Measurements from ENCODE around the gene MYO18A.

DNA sequence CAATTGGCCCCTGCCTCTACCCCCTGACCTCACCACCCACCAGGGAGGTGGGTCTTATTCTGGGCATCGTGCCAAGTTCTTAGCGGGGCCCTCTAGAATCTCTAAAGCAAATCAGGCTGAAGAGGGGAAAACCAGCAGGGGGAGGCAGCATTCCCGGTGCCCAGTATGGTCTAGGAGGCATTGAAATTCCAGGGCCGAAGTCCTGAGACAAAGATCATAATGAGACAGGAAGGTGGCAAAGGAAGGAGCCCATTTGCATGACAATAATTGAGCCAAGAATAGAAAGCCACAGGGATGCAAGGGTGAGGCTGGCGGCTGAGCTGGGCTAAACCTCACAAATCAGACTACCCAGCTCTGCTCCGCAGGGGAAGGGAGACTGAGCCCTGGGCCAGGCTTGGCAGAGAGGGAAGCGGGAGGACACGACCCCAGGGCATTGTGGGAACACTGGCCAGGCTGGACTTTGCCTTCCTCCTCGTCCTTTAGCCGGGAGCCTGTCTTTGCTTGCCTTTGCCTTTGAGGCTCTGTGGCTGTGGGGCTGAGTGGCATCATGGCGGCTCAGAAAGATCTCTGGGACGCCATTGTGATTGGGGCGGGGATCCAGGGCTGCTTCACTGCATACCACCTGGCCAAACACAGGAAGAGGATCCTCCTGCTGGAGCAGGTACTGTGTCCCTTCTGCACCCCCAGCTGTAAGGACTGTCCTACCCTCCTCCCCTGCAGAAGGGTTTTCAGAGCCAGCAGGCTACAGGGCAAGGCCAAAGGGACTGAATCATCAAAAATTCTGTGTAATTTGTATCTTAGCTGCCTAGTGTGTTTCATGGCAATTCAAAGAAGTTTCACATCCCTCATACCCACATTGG is 137.3 kb downstream of the MYO18A start, which contains the start of gene PIPOX:
- TF ChIP-seq, protein P1, sequence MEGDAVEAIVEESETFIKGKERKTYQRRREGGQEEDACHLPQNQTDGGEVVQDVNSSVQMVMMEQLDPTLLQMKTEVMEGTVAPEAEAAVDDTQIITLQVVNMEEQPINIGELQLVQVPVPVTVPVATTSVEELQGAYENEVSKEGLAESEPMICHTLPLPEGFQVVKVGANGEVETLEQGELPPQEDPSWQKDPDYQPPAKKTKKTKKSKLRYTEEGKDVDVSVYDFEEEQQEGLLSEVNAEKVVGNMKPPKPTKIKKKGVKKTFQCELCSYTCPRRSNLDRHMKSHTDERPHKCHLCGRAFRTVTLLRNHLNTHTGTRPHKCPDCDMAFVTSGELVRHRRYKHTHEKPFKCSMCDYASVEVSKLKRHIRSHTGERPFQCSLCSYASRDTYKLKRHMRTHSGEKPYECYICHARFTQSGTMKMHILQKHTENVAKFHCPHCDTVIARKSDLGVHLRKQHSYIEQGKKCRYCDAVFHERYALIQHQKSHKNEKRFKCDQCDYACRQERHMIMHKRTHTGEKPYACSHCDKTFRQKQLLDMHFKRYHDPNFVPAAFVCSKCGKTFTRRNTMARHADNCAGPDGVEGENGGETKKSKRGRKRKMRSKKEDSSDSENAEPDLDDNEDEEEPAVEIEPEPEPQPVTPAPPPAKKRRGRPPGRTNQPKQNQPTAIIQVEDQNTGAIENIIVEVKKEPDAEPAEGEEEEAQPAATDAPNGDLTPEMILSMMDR (IDR thresholded peaks at IDR 0.05) = no peak
- TF ChIP-seq POLR2A (IDR thresholded peaks at IDR 0.05) (no peak), EP300 (IDR thresholded peaks at IDR 0.05) (peak in 1 of 2 donors; percentile 25)

All from tibial nerve (tissue), 4 donors.